ENCODE measurements around the gene SLFN11.

- no peak for TF ChIP-seq CTCF (IDR thresholded peaks at IDR 0.05; ENCODE audit: insufficient read depth, low read depth, low read length)
- TF ChIP-seq EZH2 (IDR thresholded peaks at IDR 0.05; ENCODE audit: insufficient read depth, low read length), result no peak
Measured at GRCh38 chr17:35315971-35316370, 57.5 kb downstream of the SLFN11 start.

Data from astrocyte (in vitro differentiated cells and primary cell).